DMS79 treated with DMSO at 0.1 percent for 48 hours (cell line): ENCODE data around the gene SP100.
"Not testable (repeated sequence)": the region's sequence is repeated elsewhere in the genome, so short reads cannot be mapped to it uniquely, and the experiment has no call there.

Experiments
- DNase-seq: peaks from one replicate; lab custom pipeline; 2025; lab: John Stamatoyannopoulos, UW

The SP100 gene

GRCh38 chr2:230416061-230416721 is at the start of gene SP100:
SP100 (plus strand) TSS chr2:230416201; CDS start chr2:230416297, 96 bp downstream.
- DNase-seq = no peak

- DNase-seq = no peak
Observed at GRCh38 chr2:230382108-230382507, 33.9 kb upstream of the SP100 start.

- DNase-seq = no peak
Observed at GRCh38 chr2:230383453-230383852, 32.5 kb upstream of the SP100 start.

- DNase-seq = no peak
Observed at GRCh38 chr2:230384986-230385385, 31.0 kb upstream of the SP100 start.

GRCh38 chr2:230394301-230394700 is 21.7 kb upstream of the SP100 start:
- DNase-seq = no peak

GRCh38 chr2:230398698-230399097 is 17.3 kb upstream of the SP100 start:
- not testable (repeated sequence) for DNase-seq

- no peak for DNase-seq
Observed at GRCh38 chr2:230400041-230400440, 16.0 kb upstream of the SP100 start.

- DNase-seq = no peak
Observed at GRCh38 chr2:230400454-230400853, 15.5 kb upstream of the SP100 start.

GRCh38 chr2:230401026-230401425 is 15.0 kb upstream of the SP100 start:
- not testable (repeated sequence) for DNase-seq

- DNase-seq = no peak
Observed at GRCh38 chr2:230403746-230404145, 12.3 kb upstream of the SP100 start.

GRCh38 chr2:230405824-230406223 is 10.2 kb upstream of the SP100 start:
- no peak for DNase-seq

GRCh38 chr2:230408244-230408842 is 7.7 kb upstream of the SP100 start:
- no peak for DNase-seq

- DNase-seq = not testable (repeated sequence)
Observed at GRCh38 chr2:230409316-230409715, 6.7 kb upstream of the SP100 start.

GRCh38 chr2:230410263-230410662 is 5.7 kb upstream of the SP100 start:
- no peak for DNase-seq

- DNase-seq = no peak
Observed at GRCh38 chr2:230410861-230411569, 5.0 kb upstream of the SP100 start.

- peak; percentile 40 for DNase-seq
Observed at GRCh38 chr2:230411570-230412370, 4.2 kb upstream of the SP100 start.

- DNase-seq = no peak
Observed at GRCh38 chr2:230412371-230412711, 3.7 kb upstream of the SP100 start.

- no peak for DNase-seq
Observed at GRCh38 chr2:230412846-230413245, 3.2 kb upstream of the SP100 start.

GRCh38 chr2:230413479-230413878 is 2.5 kb upstream of the SP100 start:
- DNase-seq = no peak

GRCh38 chr2:230414302-230414701 is 1.7 kb upstream of the SP100 start:
- no peak for DNase-seq

- no peak for DNase-seq
Observed at GRCh38 chr2:230417436-230417835, 1.4 kb downstream of the SP100 start.

- DNase-seq = no peak
Observed at GRCh38 chr2:230418341-230419016, 2.5 kb downstream of the SP100 start.
